ENCODE data around the gene KRTAP5-2.

GRCh38 chr11:1628506-1629325, 30.6 kb upstream of the KRTAP5-2 start:
- TF ChIP-seq CTCF (IDR thresholded peaks at IDR 0.05; ENCODE audit: insufficient read depth, low read depth, low read length), result peak; percentile 75
- TF ChIP-seq EZH2 (IDR thresholded peaks at IDR 0.05; ENCODE audit: insufficient read depth, low read length), result no peak

Data from astrocyte (in vitro differentiated cells and primary cell).